DMS79 treated with DMSO at 0.1 percent for 48 hours (cell line): Measurements from ENCODE around the gene FOLR2.
"Not testable (repeated sequence)": the region's sequence is repeated elsewhere in the genome, so short reads cannot be mapped to it uniquely, and the experiment has no call there.

Experiments used
- DNase-seq: peaks from one replicate; lab custom pipeline; 2025; lab: John Stamatoyannopoulos, UW

The FOLR2 gene

GRCh38 chr11:72216638-72217037, at the start of gene FOLR2:
Gene FOLR2, plus strand, starts transcription at chr11:72216794. Its CDS starts 1,791 bp downstream, at chr11:72218585.
- no peak for DNase-seq

- DNase-seq, result not testable (repeated sequence)
Measured at GRCh38 chr11:72169046-72169555, 47.5 kb upstream of the FOLR2 start.

DNA sequence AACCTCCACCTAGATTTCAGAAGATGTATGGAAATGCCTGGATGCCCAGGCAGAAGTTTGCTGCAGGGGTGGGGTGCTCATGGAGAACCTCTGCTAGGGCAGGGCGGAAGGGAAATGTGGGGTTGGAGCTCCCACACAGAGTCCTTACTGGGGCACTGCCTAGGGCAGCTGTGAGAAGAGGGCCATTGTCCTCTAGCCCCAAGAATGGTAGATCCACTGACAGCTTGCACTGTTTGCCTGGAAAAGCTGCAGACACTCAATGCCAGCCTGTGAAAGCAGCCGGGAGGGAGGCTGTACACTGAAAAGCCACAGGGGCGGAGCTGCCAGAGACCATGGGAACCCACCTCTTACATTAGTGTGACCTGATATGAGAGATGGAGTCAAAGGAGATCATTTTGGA, 46.8 kb upstream of the FOLR2 start:
- DNase-seq, result not testable (repeated sequence)

DNA sequence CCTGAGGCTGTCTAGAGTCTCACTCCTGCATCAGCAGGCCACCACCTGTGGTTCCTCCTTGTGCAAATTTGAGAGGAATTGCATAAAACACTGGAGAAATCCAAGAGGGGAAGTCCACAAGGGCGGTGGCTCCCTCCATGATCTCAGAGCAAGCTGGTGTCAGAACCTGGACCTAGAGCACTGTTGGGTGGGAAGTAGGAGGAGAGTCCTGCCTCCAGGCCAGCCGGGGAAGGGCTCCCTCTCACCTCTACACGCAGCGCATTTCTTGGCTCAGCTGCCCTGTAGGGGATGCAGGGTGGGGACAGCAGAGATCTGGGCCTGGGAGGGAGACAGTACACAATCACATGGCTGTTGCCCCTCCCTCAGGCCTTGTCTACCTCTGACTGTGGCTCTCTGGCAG, 44.6 kb upstream of the FOLR2 start:
- not testable (repeated sequence) for DNase-seq

GRCh38 chr11:72173291-72173690, 43.3 kb upstream of the FOLR2 start:
- no peak for DNase-seq

DNA sequence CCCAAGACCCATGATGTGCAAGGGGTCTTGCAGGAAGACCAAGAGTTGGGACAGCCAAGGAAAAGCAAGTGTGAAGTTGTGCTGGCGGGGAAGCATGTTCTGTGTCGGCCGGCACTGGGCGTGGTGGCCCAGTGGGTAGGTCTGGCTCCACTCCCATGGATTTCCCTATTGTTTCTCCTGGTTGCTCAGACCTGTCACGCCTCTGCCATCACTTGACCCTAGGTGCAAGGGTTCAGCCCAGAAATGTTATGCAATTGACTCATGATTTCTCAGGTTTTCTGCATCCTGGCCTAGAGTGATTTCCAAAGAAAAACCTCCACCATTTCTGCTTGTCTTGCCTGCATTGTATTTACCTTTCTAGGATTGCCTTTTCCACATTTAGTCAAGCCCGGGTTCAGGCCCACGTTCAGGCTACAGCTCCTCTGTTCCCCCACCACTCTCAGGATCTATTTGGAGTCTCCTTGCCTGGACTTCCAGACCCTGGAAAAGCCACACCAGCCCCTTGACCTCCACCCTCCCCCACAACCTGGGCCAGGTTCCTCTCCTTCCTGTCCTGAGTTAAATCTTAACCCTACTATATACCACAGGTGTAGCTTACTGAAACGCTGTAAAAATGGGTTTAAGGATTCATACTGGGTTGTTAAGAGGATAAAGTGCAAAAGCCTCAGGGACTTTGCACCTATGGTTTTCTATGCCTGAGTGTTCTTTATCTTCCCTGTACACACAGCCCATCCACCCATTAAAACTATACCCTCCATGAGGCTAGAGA, 42.1 kb upstream of the FOLR2 start:
- DNase-seq, result no peak

DNA sequence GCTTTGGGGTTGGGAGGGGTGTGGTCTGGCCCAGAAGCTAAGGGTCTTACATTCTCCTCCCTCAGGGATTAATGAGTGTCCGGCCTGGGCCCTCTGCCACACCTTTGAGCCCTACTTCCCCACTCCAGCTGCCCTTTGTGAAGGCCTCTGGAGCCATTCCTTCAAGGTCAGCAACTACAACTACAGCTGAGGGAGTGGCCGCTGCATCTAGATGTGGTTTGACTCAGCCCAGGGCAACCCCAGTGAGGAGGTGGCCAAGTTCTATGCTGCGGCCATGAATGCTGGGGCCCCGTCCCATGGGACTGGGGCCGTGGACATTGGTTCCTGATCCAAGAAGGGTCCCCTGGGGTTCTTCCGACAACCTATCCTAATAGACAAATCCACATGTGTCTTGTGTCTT, 38.9 kb upstream of the FOLR2 start:
- no peak for DNase-seq

DNA sequence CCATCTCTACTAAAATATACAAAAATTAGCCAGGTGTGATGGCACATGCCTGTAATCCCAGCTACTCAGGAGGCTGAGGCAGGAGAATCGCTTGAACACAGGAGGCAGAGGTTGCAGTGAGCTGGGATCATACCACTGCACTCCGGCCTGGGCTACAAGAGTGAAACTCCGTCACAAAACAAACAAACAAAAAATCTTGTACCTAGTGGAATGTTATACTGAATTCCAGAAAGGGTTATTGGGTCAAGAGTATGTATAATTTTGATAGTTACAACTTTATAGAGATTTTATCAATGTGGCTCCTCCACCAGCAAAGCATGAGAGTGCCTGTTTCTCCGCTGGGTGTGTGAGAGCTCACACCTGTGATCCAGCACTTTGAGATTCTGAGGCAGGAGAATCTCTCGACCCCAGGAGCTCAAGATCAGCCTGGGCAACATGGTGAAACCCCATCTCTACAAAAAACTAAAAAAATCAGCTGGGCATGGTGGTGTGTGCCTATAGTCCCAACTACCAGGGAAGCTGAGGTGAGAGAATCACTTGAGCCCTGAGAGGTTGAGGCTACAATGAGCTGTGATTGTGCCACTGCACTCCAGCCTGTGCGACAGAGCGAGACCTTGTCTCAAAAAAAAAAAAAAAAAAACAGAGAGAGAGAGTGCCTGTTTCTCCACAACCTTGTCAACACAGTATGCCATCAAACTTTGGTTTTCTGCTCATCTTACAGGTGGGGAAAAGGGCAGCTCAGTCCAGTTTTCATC, 37.4 kb upstream of the FOLR2 start:
- no peak for DNase-seq

GRCh38 chr11:72179804-72180396, 36.7 kb upstream of the FOLR2 start:
- no peak for DNase-seq

DNA sequence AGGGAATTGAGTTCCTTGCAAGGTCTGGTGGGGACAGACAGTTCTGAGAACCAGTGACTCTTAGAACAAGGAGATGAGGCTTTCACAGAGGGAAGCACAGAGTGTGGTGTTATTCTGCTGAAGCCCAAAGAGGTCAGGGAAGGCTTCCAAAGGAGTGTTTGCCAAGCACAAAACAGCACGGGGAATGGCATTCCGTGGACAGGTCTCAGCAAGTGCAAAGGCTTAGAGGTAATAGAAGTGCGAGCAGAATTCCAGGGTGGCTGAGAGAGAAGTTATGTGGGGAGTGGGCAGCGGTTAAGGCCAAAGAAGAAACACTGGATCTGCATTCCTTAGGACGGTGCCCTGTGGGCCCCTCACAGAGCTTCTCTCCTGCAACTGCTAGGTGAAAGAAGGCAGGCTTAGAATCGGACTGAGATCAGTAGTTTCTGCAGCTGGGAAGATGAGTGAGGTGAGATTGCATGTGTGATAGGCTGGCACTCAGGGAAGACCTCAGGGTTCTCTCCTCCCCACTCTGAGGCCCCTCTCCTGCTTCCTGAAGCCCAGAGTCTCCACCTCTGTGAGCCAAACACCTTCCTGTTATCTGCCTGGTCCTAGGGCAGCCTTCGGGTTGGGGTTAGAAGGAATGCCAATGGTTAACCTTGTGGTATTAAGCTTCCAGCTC, 35.6 kb upstream of the FOLR2 start:
- not testable (repeated sequence) for DNase-seq

GRCh38 chr11:72181553-72181958, 35.0 kb upstream of the FOLR2 start:
- DNase-seq, result not testable (repeated sequence)

DNA sequence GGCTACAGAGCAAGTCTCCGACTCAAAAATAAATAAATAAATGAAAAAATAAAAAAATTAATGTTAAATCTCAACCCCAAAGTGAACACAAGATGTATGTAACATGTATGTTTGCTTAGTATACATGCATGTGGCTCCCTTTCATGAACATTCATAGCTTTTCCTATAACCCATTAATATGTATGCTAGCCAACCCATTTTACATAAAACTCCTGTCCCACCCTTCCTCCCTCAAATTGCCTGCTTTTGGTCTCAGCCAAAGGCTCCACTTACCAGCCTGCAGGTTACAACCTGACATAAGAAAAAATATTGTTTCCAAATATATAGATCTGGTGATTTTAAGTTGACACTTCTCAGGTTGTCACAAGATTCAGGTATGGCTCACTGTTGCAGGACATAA, 28.3 kb upstream of the FOLR2 start:
- no peak for DNase-seq

GRCh38 chr11:72189455-72190250, 26.9 kb upstream of the FOLR2 start:
- peak; percentile 54 for DNase-seq

DNA sequence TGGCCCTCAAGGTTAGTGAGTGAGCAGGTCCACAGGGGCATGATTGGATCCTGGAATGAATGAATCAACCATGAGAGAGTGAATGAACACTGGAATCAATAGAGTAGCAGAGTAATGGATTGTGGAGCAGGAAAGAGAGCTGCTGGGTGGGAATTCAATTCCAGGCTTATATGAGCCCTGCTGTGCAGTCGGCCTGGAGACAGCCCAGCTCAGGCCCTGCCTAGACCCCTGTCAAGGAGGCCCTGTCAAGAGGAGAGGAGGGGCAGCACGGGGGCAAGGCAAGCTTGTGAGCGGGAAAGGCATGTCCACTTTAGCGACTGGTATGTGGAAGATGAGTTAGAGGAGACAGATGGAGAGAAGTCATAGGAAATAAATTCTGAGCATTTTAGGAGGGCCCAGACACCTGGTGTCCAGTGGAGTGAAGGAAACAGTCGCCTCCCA, 25.9 kb upstream of the FOLR2 start:
- no peak for DNase-seq

DNA sequence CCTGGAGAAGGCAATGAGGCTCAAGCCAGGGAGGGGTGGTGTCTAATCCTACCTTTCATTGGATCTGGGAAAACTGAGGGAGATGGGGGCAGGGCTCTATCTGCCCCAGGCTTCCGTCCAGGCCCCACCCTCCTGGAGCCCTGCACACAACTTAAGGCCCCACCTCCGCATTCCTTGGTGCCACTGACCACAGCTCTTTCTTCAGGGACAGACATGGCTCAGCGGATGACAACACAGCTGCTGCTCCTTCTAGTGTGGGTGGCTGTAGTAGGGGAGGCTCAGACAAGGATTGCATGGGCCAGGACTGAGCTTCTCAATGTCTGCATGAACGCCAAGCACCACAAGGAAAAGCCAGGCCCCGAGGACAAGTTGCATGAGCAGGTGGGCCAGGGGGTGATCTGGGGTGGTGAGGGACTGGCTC, 24.6 kb upstream of the FOLR2 start, which contains the start of gene FOLR1:
FOLR1 (plus strand) TSS at position 180 of the 421 bp plus-strand sequence; CDS start at position 214, 34 bp downstream.
- no peak for DNase-seq

DNA sequence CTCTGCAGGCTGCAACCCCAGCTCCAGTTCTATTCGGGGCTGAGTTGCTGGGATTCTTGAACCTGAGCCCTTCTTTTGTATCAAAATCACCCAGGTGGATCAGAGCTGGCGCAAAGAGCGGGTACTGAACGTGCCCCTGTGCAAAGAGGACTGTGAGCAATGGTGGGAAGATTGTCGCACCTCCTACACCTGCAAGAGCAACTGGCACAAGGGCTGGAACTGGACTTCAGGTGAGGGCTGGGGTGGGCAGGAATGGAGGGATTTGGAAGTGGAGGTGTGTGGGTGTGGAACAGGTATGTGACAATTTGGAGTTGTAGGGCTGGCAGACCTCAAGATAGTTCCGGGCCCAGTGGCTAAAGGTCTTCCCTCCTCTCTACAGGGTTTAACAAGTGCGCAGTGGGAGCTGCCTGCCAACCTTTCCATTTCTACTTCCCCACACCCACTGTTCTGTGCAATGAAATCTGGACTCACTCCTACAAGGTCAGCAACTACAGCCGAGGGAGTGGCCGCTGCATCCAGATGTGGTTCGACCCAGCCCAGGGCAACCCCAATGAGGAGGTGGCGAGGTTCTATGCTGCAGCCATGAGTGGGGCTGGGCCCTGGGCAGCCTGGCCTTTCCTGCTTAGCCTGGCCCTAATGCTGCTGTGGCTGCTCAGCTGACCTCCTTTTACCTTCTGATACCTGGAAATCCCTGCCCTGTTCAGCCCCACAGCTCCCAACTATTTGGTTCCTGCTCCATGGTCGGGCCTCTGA, 20.9 kb upstream of the FOLR2 start:
- no peak for DNase-seq

GRCh38 chr11:72201445-72201844, 15.1 kb upstream of the FOLR2 start:
- DNase-seq, result not testable (repeated sequence)

DNA sequence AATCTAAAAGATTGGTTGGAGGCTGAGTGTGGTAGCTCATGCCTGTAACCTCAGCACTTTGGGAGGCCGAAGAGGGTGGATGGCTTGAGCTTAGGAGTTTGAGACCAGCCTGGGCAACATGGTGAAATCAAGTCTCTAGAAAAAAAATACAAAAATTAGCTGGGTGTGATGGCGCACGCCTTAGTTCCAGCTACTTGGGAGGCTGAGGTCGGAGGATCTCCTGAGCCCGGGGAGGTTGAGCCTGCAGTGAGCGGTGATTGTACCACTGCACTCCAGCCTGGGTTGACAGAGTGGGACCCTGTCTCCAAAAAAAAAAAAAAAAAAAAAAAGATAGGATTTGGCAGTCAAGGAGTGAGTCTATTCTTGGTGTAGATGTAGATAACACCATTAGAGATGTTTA, 14.0 kb upstream of the FOLR2 start:
- DNase-seq, result no peak

DNA sequence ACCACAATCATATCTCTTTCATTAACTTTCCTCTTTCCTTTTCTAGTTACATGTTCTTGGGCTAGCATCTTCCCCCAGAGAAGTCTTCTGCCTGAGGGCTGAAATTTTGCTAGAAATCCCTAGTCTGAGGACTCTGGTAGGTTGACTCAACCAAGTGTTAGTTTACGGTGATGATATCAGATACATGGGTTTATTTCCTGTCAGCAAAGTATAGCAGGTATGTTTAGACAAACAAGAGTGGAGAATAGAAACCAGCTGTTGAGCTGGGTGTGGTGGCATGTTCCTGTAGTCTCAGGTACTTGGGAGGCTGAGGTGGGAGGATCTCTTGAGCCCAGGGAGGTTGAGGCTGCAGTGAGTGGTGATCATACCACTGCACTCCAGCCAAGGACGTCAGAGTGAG, 13.4 kb upstream of the FOLR2 start:
- DNase-seq, result no peak

DNA sequence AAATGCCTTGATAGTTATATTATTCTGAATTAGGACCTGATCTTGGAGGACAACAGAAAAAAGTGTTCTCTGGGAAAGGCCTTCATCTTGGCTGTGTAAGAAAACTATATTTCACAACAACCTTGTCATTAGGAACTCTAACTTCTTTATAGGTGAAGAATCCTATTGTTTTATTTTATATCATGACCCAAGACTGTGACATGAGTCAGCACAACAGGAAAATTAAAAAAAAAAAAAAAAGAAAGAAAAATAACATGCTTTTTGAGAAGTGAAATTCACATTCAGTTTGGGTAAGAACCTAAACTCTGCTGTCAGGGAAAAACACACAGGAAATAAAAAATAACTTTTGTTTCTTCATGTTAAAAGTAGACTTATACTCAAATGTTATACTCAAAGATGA, 11.7 kb upstream of the FOLR2 start:
- no peak for DNase-seq
